ENCODE data around the gene SIGLEC15. TPM values are rescaled to one million over a fixed set of nuclear protein-coding genes. Genes with fewer than 3 reads are reported as not detected.

SIGLEC15 gene
- total RNA-seq, 1 experiment from 2014 or later: not detected

DNA sequence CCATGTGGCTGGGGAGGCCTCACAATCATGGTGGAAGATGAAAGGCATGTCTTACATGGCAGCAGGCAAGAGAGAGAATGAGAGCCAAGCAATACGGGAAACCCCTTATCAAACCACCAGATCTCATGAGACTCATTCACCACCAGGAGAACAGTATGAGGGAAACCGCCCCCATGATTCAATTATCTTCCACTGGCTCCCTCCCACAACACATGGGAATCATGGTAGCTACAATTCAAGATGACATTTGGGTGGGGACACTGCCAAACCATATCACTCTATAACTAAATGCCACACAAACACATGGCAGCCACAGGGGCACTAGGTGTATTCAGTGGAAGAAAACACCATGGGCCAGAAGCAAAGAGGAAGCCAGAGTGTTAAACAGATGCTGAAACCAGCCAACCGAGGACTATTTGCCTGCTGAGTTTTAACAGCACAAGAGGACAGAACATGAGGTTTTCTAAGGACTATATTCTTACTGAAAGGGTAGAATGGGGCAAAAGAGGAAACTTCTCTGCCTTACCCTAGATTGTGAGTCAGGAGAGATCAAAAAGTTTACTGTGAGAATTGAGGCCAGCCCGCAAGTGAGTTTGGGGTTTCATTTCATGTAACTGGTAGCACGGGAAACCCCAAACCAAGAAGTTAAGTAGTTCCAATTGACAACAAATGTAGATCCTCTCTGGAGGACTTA is 49.2 kb downstream of the SIGLEC15 start:
- BruUV-seq (replicated peaks): no TSS peak

More for the DNA sequence above, 49.2 kb downstream of the SIGLEC15 start:
- Histone ChIP-seq H3K36me3 (ENCODE audit: control insufficient read depth in 1 of 2, insufficient read depth in 2 of 2, low read length in 2 of 2) (peaks cover 0 to 5% of the 10 kb centered on the region in 2 experiments; a peak in 1 of 4 replicates), H3K27ac (ENCODE audit: low read depth, low read length) (no peak overlapping the region), H3K79me2 (ENCODE audit: insufficient read depth, low read length) (no peaks in the 10 kb centered on the region), H4K20me1 (ENCODE audit: insufficient read depth) (no peaks in the 10 kb centered on the region), H3K9me3 (ENCODE audit: control insufficient read depth in 1 of 2, insufficient read depth in 1 of 2, low read depth in 1 of 2, low read length in 2 of 2) (no peaks in the 10 kb centered on the region), H3K9ac (ENCODE audit: low read length) (no peak overlapping the region), H2AFZ (ENCODE audit: low read depth, low read length, poor library complexity, severe bottlenecking) (no peak overlapping the region), H3K4me2 (ENCODE audit: low read length) (no peak overlapping the region), H3K4me3 (replicated peaks in 1 of 2; ENCODE audit: low read depth in 1 of 2, low read length in 2 of 2) (no peak overlapping the region), H3K9me2 (ENCODE audit: insufficient read depth) (no peaks in the 10 kb centered on the region), H3K27me3 (ENCODE audit: insufficient read depth, low read length) (no peaks in the 10 kb centered on the region), H3K4me1 (ENCODE audit: control insufficient read depth in 1 of 2, insufficient read depth in 2 of 2, low read length in 2 of 2) (no peaks in the 10 kb centered on the region)
- ATAC-seq (no peak), DNase-seq (ENCODE audit: low read depth, low spot score) (no peak)
- intact Hi-C loops (cut with micrococcal nuclease): no loop called here
- CTCF ChIA-PET: no interaction called here
- POLR2A ChIA-PET: no interaction called here
- RAD21 ChIA-PET (ENCODE audit: low non-redundant PET in 1 of 2, low total read pairs in 2 of 2, uncharacterized antibody in 2 of 2, unreplicated experiment in 2 of 2): no interaction called here
- TF ChIP-seq, protein P1, sequence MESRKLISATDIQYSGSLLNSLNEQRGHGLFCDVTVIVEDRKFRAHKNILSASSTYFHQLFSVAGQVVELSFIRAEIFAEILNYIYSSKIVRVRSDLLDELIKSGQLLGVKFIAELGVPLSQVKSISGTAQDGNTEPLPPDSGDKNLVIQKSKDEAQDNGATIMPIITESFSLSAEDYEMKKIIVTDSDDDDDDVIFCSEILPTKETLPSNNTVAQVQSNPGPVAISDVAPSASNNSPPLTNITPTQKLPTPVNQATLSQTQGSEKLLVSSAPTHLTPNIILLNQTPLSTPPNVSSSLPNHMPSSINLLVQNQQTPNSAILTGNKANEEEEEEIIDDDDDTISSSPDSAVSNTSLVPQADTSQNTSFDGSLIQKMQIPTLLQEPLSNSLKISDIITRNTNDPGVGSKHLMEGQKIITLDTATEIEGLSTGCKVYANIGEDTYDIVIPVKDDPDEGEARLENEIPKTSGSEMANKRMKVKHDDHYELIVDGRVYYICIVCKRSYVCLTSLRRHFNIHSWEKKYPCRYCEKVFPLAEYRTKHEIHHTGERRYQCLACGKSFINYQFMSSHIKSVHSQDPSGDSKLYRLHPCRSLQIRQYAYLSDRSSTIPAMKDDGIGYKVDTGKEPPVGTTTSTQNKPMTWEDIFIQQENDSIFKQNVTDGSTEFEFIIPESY (IDR thresholded peaks at IDR 0.05; ENCODE audit: extremely low read depth, insufficient replicate concordance, low read length): no peak
- TF ChIP-seq ZFX (IDR thresholded peaks at IDR 0.05): no peak
- TF ChIP-seq, protein P2, sequence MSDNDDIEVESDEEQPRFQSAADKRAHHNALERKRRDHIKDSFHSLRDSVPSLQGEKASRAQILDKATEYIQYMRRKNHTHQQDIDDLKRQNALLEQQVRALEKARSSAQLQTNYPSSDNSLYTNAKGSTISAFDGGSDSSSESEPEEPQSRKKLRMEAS (IDR thresholded peaks at IDR 0.05): no peak
- no peak for TF ChIP-seq FOSL1 (IDR thresholded peaks at IDR 0.05; ENCODE audit: low read depth)
- no peak for TF ChIP-seq RAD21 (IDR thresholded peaks at IDR 0.05; ENCODE audit: low read depth)
- no peak for TF ChIP-seq EZH2phosphoT487 (IDR thresholded peaks at IDR 0.05; ENCODE audit: borderline replicate concordance)
- TF ChIP-seq, protein P3, sequence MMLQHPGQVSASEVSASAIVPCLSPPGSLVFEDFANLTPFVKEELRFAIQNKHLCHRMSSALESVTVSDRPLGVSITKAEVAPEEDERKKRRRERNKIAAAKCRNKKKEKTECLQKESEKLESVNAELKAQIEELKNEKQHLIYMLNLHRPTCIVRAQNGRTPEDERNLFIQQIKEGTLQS (IDR thresholded peaks at IDR 0.05): no peak
- TF ChIP-seq ZNF274 (IDR thresholded peaks at IDR 0.05; ENCODE audit: low read depth, low read length): no peak
- no peak for TF ChIP-seq ELF1 (IDR thresholded peaks at IDR 0.05; ENCODE audit: borderline replicate concordance, low read depth)
- no peak for TF ChIP-seq POLR2AphosphoS5 (IDR thresholded peaks at IDR 0.05; ENCODE audit: low read depth, low read length)
- no peak for TF ChIP-seq TCF7L2 (IDR thresholded peaks at IDR 0.05; ENCODE audit: borderline replicate concordance, extremely low read depth, insufficient read depth, insufficient read length)
- no peak for TF ChIP-seq CBX3 (IDR thresholded peaks at IDR 0.05; ENCODE audit: low read depth)
- TF ChIP-seq, protein P4, sequence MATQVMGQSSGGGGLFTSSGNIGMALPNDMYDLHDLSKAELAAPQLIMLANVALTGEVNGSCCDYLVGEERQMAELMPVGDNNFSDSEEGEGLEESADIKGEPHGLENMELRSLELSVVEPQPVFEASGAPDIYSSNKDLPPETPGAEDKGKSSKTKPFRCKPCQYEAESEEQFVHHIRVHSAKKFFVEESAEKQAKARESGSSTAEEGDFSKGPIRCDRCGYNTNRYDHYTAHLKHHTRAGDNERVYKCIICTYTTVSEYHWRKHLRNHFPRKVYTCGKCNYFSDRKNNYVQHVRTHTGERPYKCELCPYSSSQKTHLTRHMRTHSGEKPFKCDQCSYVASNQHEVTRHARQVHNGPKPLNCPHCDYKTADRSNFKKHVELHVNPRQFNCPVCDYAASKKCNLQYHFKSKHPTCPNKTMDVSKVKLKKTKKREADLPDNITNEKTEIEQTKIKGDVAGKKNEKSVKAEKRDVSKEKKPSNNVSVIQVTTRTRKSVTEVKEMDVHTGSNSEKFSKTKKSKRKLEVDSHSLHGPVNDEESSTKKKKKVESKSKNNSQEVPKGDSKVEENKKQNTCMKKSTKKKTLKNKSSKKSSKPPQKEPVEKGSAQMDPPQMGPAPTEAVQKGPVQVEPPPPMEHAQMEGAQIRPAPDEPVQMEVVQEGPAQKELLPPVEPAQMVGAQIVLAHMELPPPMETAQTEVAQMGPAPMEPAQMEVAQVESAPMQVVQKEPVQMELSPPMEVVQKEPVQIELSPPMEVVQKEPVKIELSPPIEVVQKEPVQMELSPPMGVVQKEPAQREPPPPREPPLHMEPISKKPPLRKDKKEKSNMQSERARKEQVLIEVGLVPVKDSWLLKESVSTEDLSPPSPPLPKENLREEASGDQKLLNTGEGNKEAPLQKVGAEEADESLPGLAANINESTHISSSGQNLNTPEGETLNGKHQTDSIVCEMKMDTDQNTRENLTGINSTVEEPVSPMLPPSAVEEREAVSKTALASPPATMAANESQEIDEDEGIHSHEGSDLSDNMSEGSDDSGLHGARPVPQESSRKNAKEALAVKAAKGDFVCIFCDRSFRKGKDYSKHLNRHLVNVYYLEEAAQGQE (IDR thresholded peaks at IDR 0.05; ENCODE audit: low read depth): no peak
- TF ChIP-seq CEBPB (IDR thresholded peaks at IDR 0.05; ENCODE audit: low read depth): no peak
- no peak for TF ChIP-seq POLR2A (IDR thresholded peaks at IDR 0.05; ENCODE audit: borderline replicate concordance, extremely low read depth, insufficient read depth, insufficient read length)
- TF ChIP-seq SP1 (IDR thresholded peaks at IDR 0.05; ENCODE audit: low read depth): no peak
- TF ChIP-seq EGR1 (IDR thresholded peaks at IDR 0.05; ENCODE audit: low read depth): no peak
